K562 (cell line): ENCODE data around the gene IRX5. TPM values are rescaled to one million over a fixed set of nuclear protein-coding genes. Genes with fewer than 3 reads are reported as not detected.
A peak's percentile ranks its signal among the peaks of the same experiment; 100 is the strongest.

Experiments
- ASH1L ChIP-seq: fragments of 450-650 bp; IDR thresholded peaks from 2 replicates; pipeline ENCODE4 v1.6.1; 2018; ENCODE audit warnings: borderline replicate concordance, mild to moderate bottlenecking, low read depth; ENCODE audit not compliant: partially characterized antibody
- CBX3 ChIP-seq, 2 experiments: IDR thresholded peaks; 1 replicate in 1 of 2; 2 replicates in 1 of 2; pipeline ENCODE4 v1.6.1; 2012; ENCODE audit warnings: inconsistent platforms in 2 of 2, low read length in 2 of 2, borderline replicate concordance in 1 of 2, control low read depth in 1 of 2
- CEBPG ChIP-seq, 3 experiments: fragments of 200-800 bp in 1 of 3; sonication (Bioruptor generic) in 1 of 3; sonication (generic) in 1 of 3; formaldehyde crosslinking in 1 of 3; IDR thresholded peaks in 2 of 3; conservative IDR thresholded peaks in 1 of 3; 2 replicates each; pipeline versions ENCODE4 v1.6.1 to v1.8.0; 2016 to 2022; ENCODE audit warnings: missing compliant biosample characterization in 2 of 3, missing genetic modification characterization in 2 of 3, mild to moderate bottlenecking in 1 of 3, missing genetic modification reagents in 1 of 3
- CTBP1 ChIP-seq: fragments of 450-650 bp; IDR thresholded peaks from 2 replicates; pipeline ENCODE4 v1.6.1; 2016; ENCODE audit warnings: borderline replicate concordance
- DMBX1 ChIP-seq: fragments of 250-450 bp; sonication (Bioruptor Pico); IDR thresholded peaks from 2 replicates; pipeline ENCODE4 v1.8.0; 2022; ENCODE audit warnings: inconsistent platforms, mild to moderate bottlenecking, moderate library complexity, borderline replicate concordance
- DPF2 ChIP-seq: fragments of 450-650 bp; IDR thresholded peaks from 2 replicates; pipeline ENCODE4 v1.6.1; 2016
- FOXA1 ChIP-seq: fragments of 450-650 bp; IDR thresholded peaks from 2 replicates; pipeline ENCODE4 v1.6.1; 2016; ENCODE audit warnings: mild to moderate bottlenecking, borderline replicate concordance
- GATAD2B ChIP-seq: fragments of 450-650 bp; IDR thresholded peaks from 2 replicates; pipeline ENCODE4 v1.6.1; 2017; ENCODE audit warnings: mild to moderate bottlenecking, borderline replicate concordance
- GMEB1 ChIP-seq: fragments of 250-450 bp; sonication (Bioruptor Pico); IDR thresholded peaks from 2 replicates; pipeline ENCODE4 v1.4.0; 2020; ENCODE audit warnings: mild to moderate bottlenecking
- GTF3C2 ChIP-seq: IDR thresholded peaks from 3 replicates; pipeline ENCODE4 v1.6.1; 2011; ENCODE audit warnings: borderline replicate concordance, mild to moderate bottlenecking, moderate library complexity; ENCODE audit not compliant: insufficient read length; ENCODE audit errors: extremely low read depth
- HDGF ChIP-seq: fragments of 450-650 bp; IDR thresholded peaks from 2 replicates; pipeline ENCODE4 v1.6.1; 2016
- KAT8 ChIP-seq: fragments of 450-650 bp; IDR thresholded peaks from 2 replicates; pipeline ENCODE4 v1.6.1; 2016; ENCODE audit warnings: low read depth, mild to moderate bottlenecking
- NBN ChIP-seq: fragments of 450-650 bp; IDR thresholded peaks from 2 replicates; pipeline ENCODE4 v1.6.1; 2016; ENCODE audit warnings: low read depth, mild to moderate bottlenecking
- PHF8 ChIP-seq: fragments of 200-600 bp; sonication (generic); IDR thresholded peaks from 2 replicates; pipeline ENCODE4 v1.6.1; 2012; ENCODE audit warnings: mixed run types, mild to moderate bottlenecking, inconsistent platforms, low read length, moderate library complexity, borderline replicate concordance
- POLR2B ChIP-seq: fragments of 450-650 bp; IDR thresholded peaks from 2 replicates; pipeline ENCODE4 v1.6.1; 2018; ENCODE audit warnings: low read depth; ENCODE audit not compliant: partially characterized antibody
- SAP30 ChIP-seq: fragments of 200-600 bp; sonication (generic); IDR thresholded peaks from 2 replicates; pipeline ENCODE4 v1.6.1; 2012; ENCODE audit warnings: borderline replicate concordance, low read depth, mild to moderate bottlenecking, moderate library complexity, low read length, control low read depth, inconsistent platforms; ENCODE audit not compliant: insufficient read depth, poor library complexity, severe bottlenecking
- SIX5 ChIP-seq, 2 experiments: IDR thresholded peaks; 2 replicates each; pipeline ENCODE4 v1.6.1; 2011; ENCODE audit warnings: low read length in 2 of 2, borderline replicate concordance in 1 of 2, low read depth in 1 of 2, mild to moderate bottlenecking in 1 of 2, moderate library complexity in 1 of 2; ENCODE audit not compliant: insufficient read depth in 1 of 2
- ZBTB9 ChIP-seq: fragments of 450-650 bp; formaldehyde crosslinking; IDR thresholded peaks from 2 replicates; pipeline ENCODE4 v1.4.0; 2020; ENCODE audit warnings: mild to moderate bottlenecking, moderate library complexity
- ZFX ChIP-seq: sonication (generic); formaldehyde crosslinking; IDR thresholded peaks from 2 replicates; pipeline ENCODE4 v1.8.0; 2022; ENCODE audit warnings: mild to moderate bottlenecking, missing genetic modification reagents, moderate library complexity
- ZNF212 ChIP-seq: fragments of 450-650 bp; formaldehyde crosslinking; IDR thresholded peaks from 2 replicates; pipeline ENCODE4 v1.4.0; 2020; ENCODE audit warnings: mild to moderate bottlenecking
- ZNF436 ChIP-seq: fragments of 250-450, 450-650 bp; sonication (Bioruptor Pico); formaldehyde crosslinking; IDR thresholded peaks from 2 replicates; pipeline ENCODE4 v1.7.0; 2020; ENCODE audit warnings: mild to moderate bottlenecking
- ZNF76 ChIP-seq: fragments of 250-450 bp; sonication (Bioruptor Pico); IDR thresholded peaks from 2 replicates; pipeline ENCODE4 v1.4.0; 2020; ENCODE audit warnings: mild to moderate bottlenecking, moderate library complexity, borderline replicate concordance
- polyA plus RNA-seq, 8 experiments: library from polyadenylated mRNA; depleted of rRNA in 4 of 8; stranded (reverse) in 5 of 8; unstranded in 3 of 8; fragments of >200 nt; fragmentation: Nextera tagmentation in 2 of 8; fragmentation: Illumina TruSeq in 1 of 8; extraction: Ambion mirVana in 2 of 8; extraction: Trizol in 1 of 8; gene quantifications; 2 replicates each; pipeline versions ENCODE4 v1.2.1 to v1.2.3, GENCODE V29; 2011 to 2014; ENCODE audit warnings: inconsistent platforms in 1 of 8, missing spikeins in 1 of 8
- total RNA-seq, 7 experiments: library from RNA; depleted of rRNA in 6 of 7; stranded (reverse); fragments of >200 nt in 6 of 7; fragmentation: Illumina TruSeq in 2 of 7; extraction: Trizol in 2 of 7; gene quantifications; 2 replicates each; pipeline versions ENCODE4 v1.2.1 to v1.2.3, GENCODE V29; 2011 to 2021; ENCODE audit warnings: low replicate concordance in 1 of 7

IRX5 gene
- total and polyA plus RNA-seq, 9 of the 15 experiments (the other 6 are each of a cell fraction or from before 2014, with no cell fraction given) = 0.20 to 4.2 (median 0.94) TPM

- TF ChIP-seq CEBPG (CRISPR knock-in tag; IDR thresholded peaks at IDR 0.05) (peak; percentile 48; the same call in 1 of the 2 replicates), CEBPG (tag; conservative IDR thresholded peaks at IDR 0.05 in 1 of 2, IDR thresholded peaks at IDR 0.05 in 1 of 2) (peak in 1 of 2 experiments; percentile 25; a peak in 1 of 4 replicates), ZNF436 (no peak), KAT8 (no peak), NBN (no peak), GTF3C2 (no peak), ZNF76 (CRISPR knock-in tag) (no peak), CTBP1 (peak; percentile 41; the same call in 1 of the 2 replicates), HDGF (no peak), DMBX1 (CRISPR knock-in tag) (no peak), FOXA1 (no peak), POLR2B (no peak), SAP30 (peak; percentile 50), PHF8 (peak; percentile 91; the same call in 1 of the 2 replicates), GATAD2B (peak; percentile 88), GMEB1 (CRISPR knock-in tag) (peak; percentile 36; the same call in 1 of the 2 replicates), ZNF212 (CRISPR knock-in tag) (no peak), DPF2 (no peak), SIX5 (IDR thresholded peaks at IDR 0.05; ENCODE audit: borderline replicate concordance in 1 of 2, insufficient read depth in 1 of 2, low read depth in 1 of 2, low read length in 2 of 2) (no peak), ASH1L (no peak), ZBTB9 (CRISPR knock-in tag) (peak; percentile 37; the same call in 1 of the 2 replicates), ZFX (peak; percentile 86), CBX3 (IDR thresholded peaks at IDR 0.05; ENCODE audit: borderline replicate concordance in 1 of 2, low read length in 2 of 2) (no peak)
These were observed 2.1 kb upstream of the IRX5 start (continued) for GRCh38 chr16:54928411-54929089.
